ENCODE data around the gene TFF1.

The TFF1 gene

GRCh38 chr21:42379426-42380215, 13.3 kb upstream of the TFF1 start:
- DNase-seq: no peak

- DNase-seq: no peak
Measured at GRCh38 chr21:42378418-42378817, 12.1 kb upstream of the TFF1 start.

GRCh38 chr21:42377951-42378340, 11.6 kb upstream of the TFF1 start:
- no peak for DNase-seq

DNA sequence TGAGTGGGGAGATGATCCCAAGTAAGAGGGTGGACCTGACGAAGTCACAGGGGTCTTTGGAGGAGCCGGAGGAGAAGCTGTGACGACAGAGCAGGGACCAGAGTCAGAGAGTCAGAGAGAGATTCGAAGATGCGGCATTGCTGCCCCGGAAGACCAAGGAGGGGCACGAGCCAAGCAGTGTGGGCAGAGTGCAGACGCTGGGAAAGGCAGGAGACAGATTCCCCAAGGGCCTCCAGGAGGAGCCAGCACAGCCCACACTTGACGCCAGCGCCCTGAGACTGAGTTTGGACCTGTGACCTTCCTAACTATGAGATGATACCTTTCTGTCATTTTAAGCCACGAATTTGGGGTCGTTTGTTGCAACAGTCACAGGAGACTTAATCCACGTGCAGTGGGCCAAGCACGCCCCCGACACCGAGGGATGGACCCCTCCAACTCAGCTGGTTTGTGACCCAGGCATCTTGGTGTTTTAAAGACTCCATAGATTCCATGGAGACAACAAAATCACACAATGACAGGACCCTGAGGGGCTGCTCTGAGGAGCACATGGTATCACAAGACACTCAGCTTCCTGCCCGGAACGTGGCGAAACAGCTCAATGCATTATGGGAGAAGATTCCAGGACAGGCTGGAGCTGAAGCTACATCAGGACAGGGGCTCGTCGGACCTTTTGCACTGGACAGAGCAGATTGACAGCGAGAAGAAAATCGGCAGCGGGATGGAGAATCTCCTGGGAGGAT, 11.0 kb upstream of the TFF1 start:
- no peak for DNase-seq

DNA sequence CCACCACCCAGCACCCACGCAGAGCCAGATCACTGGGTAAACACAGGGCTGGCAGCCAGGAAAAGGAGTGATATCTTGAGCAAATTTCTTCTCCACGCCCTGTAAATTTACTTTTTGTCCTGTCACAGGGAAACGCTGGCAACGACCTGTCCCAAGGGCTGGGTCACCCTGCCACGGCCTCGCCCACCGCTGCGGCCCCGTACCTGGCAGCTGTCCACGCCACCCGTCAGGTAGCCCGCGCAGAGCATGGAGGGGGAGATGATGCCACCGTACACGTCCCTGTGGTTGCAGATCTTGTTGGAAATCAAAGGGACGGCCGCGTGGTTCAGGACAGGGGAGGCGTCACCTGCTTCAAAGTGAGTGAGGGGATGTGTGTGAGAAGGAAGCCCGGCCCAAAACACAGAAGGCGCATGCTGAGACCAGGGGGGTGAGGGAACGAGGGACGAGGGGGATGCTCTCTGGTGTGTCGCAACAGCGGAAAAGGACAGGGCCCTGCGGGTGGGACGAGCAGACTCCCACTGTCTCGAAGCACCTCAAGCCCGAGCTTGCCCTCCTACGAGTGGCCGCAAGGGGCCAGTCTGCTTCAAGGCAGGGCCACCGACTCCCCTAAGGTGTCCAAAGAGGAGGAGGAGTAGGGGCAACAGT, 10.1 kb upstream of the TFF1 start:
- no peak for DNase-seq

DNA sequence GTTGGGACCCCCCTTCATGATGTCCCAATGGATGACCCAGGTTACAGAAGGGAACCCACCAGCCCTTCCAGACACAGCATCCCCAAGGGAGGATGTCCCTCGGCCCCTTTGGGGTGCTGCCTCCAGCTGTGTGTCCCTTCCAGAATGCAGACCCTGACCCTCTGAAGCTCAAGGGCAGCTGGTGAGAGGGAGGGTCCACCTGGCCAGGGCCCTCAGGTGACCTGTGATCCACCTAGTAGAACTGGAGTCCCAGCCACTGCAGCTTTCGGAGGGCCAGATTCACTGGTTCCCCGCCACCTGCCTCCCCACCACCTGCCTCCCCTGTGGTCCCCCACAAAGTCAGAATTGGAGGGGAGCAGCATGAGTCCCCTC, 9.6 kb upstream of the TFF1 start:
- DNase-seq: no peak

DNA sequence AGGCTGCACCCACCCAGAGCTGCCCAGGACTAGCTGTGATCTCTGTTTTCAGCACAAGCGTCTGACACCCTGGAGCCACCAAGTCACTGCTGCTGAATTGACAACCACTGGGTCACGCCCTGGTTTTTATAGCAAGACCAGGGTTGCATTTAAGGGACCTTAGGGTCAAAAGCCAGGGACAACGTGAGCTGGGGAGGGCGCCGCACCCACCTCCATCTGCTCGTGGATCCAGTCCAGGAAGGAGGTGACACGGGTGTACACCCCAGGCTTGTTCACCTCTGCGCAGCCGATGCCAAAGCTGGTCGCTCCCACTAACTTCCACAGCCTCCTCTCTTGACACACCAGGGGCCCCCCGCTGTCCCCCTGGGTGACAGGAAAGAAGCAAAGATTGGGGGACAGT, 9.2 kb upstream of the TFF1 start:
- no peak for DNase-seq

GRCh38 chr21:42374864-42375499, 8.6 kb upstream of the TFF1 start:
- no peak for DNase-seq

- DNase-seq: no peak
Measured at GRCh38 chr21:42374457-42374856, 8.1 kb upstream of the TFF1 start.

- DNase-seq: no peak
Measured at GRCh38 chr21:42373908-42374455, 7.6 kb upstream of the TFF1 start.

DNA sequence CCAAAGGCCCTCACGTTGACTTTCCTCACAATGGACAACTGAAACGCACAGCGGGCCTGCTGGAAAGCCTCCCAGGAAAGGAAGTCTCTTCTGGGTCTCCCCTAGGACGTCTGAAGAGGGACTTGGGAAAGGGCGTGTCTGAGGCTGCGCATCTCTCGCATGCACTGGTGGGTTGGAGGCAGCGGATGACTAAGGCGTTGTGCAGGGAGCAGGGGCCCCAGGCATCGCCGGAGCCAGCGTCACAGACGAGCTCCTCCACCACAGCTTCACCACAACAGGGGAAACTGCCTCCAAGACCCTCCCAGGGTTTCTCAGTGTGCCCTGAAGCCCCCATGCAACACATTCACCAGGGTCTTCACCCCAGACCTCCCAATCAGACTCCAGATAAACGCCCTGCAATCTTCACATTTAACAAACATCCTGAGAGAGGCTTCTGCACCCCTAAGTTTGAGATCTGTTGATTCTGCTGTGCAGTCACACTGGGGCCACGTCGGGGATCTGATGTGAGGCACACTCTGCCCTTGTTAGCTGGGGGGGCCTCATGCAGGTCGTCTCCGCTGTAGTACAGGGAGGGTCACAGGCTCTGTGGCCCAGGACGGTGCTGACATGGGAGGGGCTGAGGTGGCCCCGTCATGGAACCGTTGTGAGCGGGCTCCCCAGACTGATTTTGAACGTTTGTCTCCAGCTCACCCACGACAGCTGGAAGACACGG, 7.0 kb upstream of the TFF1 start:
- peak; percentile 34 for DNase-seq

- no peak for DNase-seq
Measured at GRCh38 chr21:42370894-42371654, 4.7 kb upstream of the TFF1 start.

- no peak for DNase-seq
Measured at GRCh38 chr21:42369821-42370220, 3.5 kb upstream of the TFF1 start.

GRCh38 chr21:42367367-42368165, 1.2 kb upstream of the TFF1 start:
- no peak for DNase-seq

GRCh38 chr21:42365770-42366169, 565 bp downstream of the TFF1 start:
- DNase-seq: no peak

GRCh38 chr21:42364304-42364865, 1.9 kb downstream of the TFF1 start:
- no peak for DNase-seq

GRCh38 chr21:42363312-42363711, 3.0 kb downstream of the TFF1 start:
- no peak for DNase-seq

DNA sequence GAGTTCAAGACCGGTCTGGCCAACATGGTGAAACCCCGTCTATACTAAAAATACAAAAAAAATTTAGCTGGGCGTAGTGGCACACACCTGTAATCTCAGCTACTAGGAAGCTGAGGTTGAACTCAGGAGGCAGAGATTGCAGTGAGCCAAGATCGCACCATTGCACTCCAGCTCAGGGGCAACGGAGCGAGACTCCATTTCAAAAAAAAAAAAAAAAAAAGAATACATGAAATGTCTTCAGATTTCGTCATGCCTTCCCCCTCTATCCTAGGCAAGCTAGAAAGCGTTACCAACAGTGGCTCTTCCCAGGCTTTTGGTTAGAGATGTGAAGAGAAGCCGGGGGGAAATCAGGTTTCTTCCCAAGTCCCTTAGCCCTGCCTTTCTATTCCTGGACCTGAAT, 3.6 kb downstream of the TFF1 start:
- no peak for DNase-seq

DNA sequence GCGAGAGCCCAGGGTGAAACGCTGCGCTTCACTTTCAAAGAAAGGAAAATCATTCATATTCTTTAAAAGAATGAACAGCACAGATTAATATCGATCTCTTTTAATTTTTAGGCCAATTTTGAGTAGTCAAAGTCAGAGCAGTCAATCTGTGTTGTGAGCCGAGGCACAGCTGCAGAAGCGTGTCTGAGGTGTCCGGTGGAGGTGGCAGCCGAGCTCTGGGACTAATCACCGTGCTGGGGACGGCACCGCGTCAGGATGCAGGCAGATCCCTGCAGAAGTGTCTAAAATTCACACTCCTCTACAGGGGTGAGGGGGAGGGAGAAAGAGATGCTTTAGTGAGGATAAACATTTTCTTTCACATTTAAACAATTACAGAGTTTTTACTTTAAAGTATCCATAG, 4.1 kb downstream of the TFF1 start:
- DNase-seq: no peak

- DNase-seq: no peak
Measured at GRCh38 chr21:42361286-42361685, 5.0 kb downstream of the TFF1 start.

DNA sequence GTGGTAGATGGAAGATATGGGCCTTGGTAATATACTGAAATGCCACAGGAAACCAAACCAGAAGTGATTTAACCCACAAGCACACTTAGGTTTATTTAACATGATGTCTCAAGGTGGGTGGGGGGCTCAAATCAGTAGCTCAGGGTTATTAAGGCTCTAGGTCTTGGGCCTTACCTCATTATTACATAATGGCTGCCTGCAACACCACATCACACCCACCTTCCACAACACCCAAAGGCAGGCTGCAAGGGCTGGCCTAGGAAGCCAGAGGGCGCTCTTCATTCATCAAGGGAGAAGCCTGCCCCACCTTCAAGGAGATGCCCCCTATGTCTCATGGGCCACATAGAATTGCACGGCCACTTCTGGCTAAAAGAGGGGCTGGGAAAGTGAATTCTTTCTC, 6.0 kb downstream of the TFF1 start:
- no peak for DNase-seq

Measured in activated CD8-positive, alpha-beta memory T cell treated with anti-CD3 and anti-CD28 coated beads, Interleukin-2, amount 50 U/mL, for 4 hours (primary cell).